Keratinocyte (primary cell): Measurements from ENCODE around the gene SMIM14. TPM values are rescaled to one million over a fixed set of nuclear protein-coding genes. Genes with fewer than 3 reads are reported as not detected.

Experiments used
- DNase-seq: peaks from one replicate; pipeline ENCODE4 v3.0.0-alpha.2; 2011; ENCODE audit warnings: low read depth, missing footprints, low spot score
- FAIRE-seq: peaks from 2 replicates; lab custom pipeline; 2011; peaks lifted over from hg19 to GRCh38; lab: Jason Lieb, UNC
- H2AFZ ChIP-seq: 2 replicates; pipeline ENCODE4 v1.6.0; 2012; ENCODE audit warnings: low read length, control low read depth, inconsistent platforms; ENCODE audit not compliant: control insufficient read depth
- H3K27ac ChIP-seq: 2 replicates; pipeline ENCODE4 v1.5.1; 2011; ENCODE audit warnings: low read length; ENCODE audit not compliant: control insufficient read depth, insufficient read depth
- H3K27me3 ChIP-seq: 3 replicates; pipeline ENCODE4 v1.6.0; 2011; ENCODE audit warnings: low read length; ENCODE audit not compliant: control insufficient read depth, insufficient read depth; ENCODE audit errors: extremely low read depth
- H3K36me3 ChIP-seq, 2 experiments: 2 replicates in 1 of 2; 3 replicates in 1 of 2; pipeline ENCODE4 v1.5.1; 2011; ENCODE audit warnings: low read length in 2 of 2, mild to moderate bottlenecking in 1 of 2; ENCODE audit not compliant: control insufficient read depth in 2 of 2, insufficient read depth in 2 of 2; ENCODE audit errors: extremely low read depth in 1 of 2
- H3K4me1 ChIP-seq: 3 replicates; pipeline ENCODE4 v1.5.1; 2011; ENCODE audit warnings: low read length; ENCODE audit not compliant: control insufficient read depth, insufficient read depth; ENCODE audit errors: extremely low read depth
- H3K4me2 ChIP-seq: 3 replicates; pipeline ENCODE4 v1.6.0; 2011; ENCODE audit warnings: low read depth, low read length; ENCODE audit not compliant: control insufficient read depth, insufficient read depth; ENCODE audit errors: extremely low read depth
- H3K4me3 ChIP-seq, 3 experiments: fragments of 200-600 bp in 1 of 3; sonication (generic) in 1 of 3; 2 replicates in 2 of 3; 3 replicates in 1 of 3; pipeline ENCODE4 v1.5.1; 2011 to 2016; ENCODE audit warnings: low read length in 3 of 3, mild to moderate bottlenecking in 3 of 3, control low read depth in 2 of 3, inconsistent platforms in 1 of 3, low read depth in 1 of 3, mixed read lengths in 1 of 3, mixed run types in 1 of 3, moderate library complexity in 1 of 3; ENCODE audit not compliant: control insufficient read depth in 2 of 3, insufficient read depth in 2 of 3; ENCODE audit errors: extremely low read depth in 1 of 3
- H3K79me2 ChIP-seq: 2 replicates; pipeline ENCODE4 v1.6.0; 2012; ENCODE audit warnings: low read length; ENCODE audit not compliant: control insufficient read depth, insufficient read depth
- H3K9ac ChIP-seq: 3 replicates; pipeline ENCODE4 v1.6.0; 2011; ENCODE audit warnings: low read length; ENCODE audit not compliant: control insufficient read depth, insufficient read depth; ENCODE audit errors: extremely low read depth
- H3K9me1 ChIP-seq: 3 replicates; pipeline ENCODE4 v1.6.0; 2011; ENCODE audit warnings: low read length; ENCODE audit not compliant: control insufficient read depth, insufficient read depth; ENCODE audit errors: extremely low read depth
- H3K9me3 ChIP-seq: 2 replicates; pipeline ENCODE4 v1.5.1; 2012; ENCODE audit warnings: low read depth, low read length; ENCODE audit not compliant: control insufficient read depth
- H4K20me1 ChIP-seq: 3 replicates; pipeline ENCODE4 v1.6.0; 2011; ENCODE audit warnings: low read length; ENCODE audit not compliant: control insufficient read depth, insufficient read depth; ENCODE audit errors: extremely low read depth
- CTCF ChIP-seq, 3 experiments: IDR thresholded peaks in 1 of 3; conservative IDR thresholded peaks in 1 of 3; optimal IDR thresholded peaks in 1 of 3; 2 replicates in 2 of 3; 3 replicates in 1 of 3; pipeline versions ENCODE3 to v1.5.1; 2011; ENCODE audit warnings: low read length in 3 of 3, mild to moderate bottlenecking in 3 of 3, moderate library complexity in 2 of 3, control low read depth in 1 of 3, inconsistent platforms in 1 of 3; ENCODE audit not compliant: insufficient read depth in 2 of 3; ENCODE audit errors: extremely low read depth in 1 of 3
- EZH2 ChIP-seq: IDR thresholded peaks from one replicate; pipeline ENCODE4 v1.6.1; 2012; ENCODE audit warnings: inconsistent platforms, mild to moderate bottlenecking, low read length, moderate library complexity
- dilution Hi-C: fragments of 300-500 bp; cut with MboI; formaldehyde crosslinking; loops from one replicate; pipeline ENCODE4 v1.7.0; 2020; ENCODE audit warnings: low sequenced_read_pairs; ENCODE audit not compliant: extremely low pct_ligation_motif_present
- polyA plus RNA-seq, 5 experiments: library from polyadenylated mRNA; depleted of rRNA in 3 of 5; stranded (reverse) in 3 of 5; stranded (forward) in 1 of 5; unstranded in 1 of 5; fragments of >200 nt; gene quantifications; 1 replicate in 1 of 5; 2 replicates in 3 of 5; 3 replicates in 1 of 5; pipeline versions ENCODE4 v1.2.1 to v1.2.3, GENCODE V29; 2011 to 2012; ENCODE audit warnings: missing spikeins in 2 of 5, low read depth in 1 of 5, low replicate concordance in 1 of 5

The SMIM14 gene
- polyA plus RNA-seq, 1 donor (not counting 4 experiments of a cell fraction or from before 2014, with no cell fraction given), result 13.9 TPM

GRCh38 chr4:39543034-39543433 is 95.6 kb downstream of the SMIM14 start:
- Histone ChIP-seq H3K79me2 (no peaks in the 10 kb centered on the region), H3K9me1 (no peaks in the 10 kb centered on the region), H3K4me1 (peaks cover 29% of the 10 kb centered on the region), H3K4me2 (no peak overlapping the region), H4K20me1 (no peaks in the 10 kb centered on the region), H3K9ac (no peak overlapping the region), H3K27me3 (no peaks in the 10 kb centered on the region), H3K36me3 (peaks cover 0 to 3% of the 10 kb centered on the region in 2 experiments), H3K9me3 (no peaks in the 10 kb centered on the region), H3K4me3 (no peak overlapping the region), H2AFZ (no peak overlapping the region), H3K27ac (no peak overlapping the region)
- DNase-seq (no peak), FAIRE-seq (no peak)
- TF ChIP-seq EZH2, result no peak
- dilution Hi-C loops, result no loop called here

- no peak overlapping the region for H3K9ac ChIP-seq
- H2AFZ ChIP-seq, result no peak overlapping the region
- dilution Hi-C loops, result no loop called here
These were observed 96.1 kb downstream of the SMIM14 start for GRCh38 chr4:39542611-39543012.

More at GRCh38 chr4:39542611-39543012, 96.1 kb downstream of the SMIM14 start:
- no peak for DNase-seq
- Histone ChIP-seq H3K4me1 (peaks cover 29% of the 10 kb centered on the region), H3K9me3 (no peaks in the 10 kb centered on the region), H3K79me2 (no peaks in the 10 kb centered on the region), H3K4me2 (no peak overlapping the region), H3K9me1 (no peaks in the 10 kb centered on the region), H3K36me3 (peaks cover 0 to 3% of the 10 kb centered on the region in 2 experiments), H3K4me3 (no peak overlapping the region), H3K27ac (no peak overlapping the region), H4K20me1 (no peaks in the 10 kb centered on the region), H3K27me3 (no peaks in the 10 kb centered on the region)
- FAIRE-seq, result no peak
- TF ChIP-seq CTCF (optimal IDR thresholded peaks at IDR 0.05 in 1 of 3, IDR thresholded peaks at IDR 0.05 in 1 of 3, conservative IDR thresholded peaks at IDR 0.05 in 1 of 3; ENCODE audit: extremely low read depth in 1 of 3, insufficient read depth in 2 of 3, low read length in 3 of 3) (no peak), EZH2 (no peak)
